GM23338 (cell line): Measurements from ENCODE around the gene MARCHF3. TPM values are rescaled to one million over a fixed set of nuclear protein-coding genes. Genes with fewer than 3 reads are reported as not detected.

Source experiments
- ATAC-seq: fragments of 200-7000 bp; cut with Tn5 transposase; 3 replicates; pipeline ENCODE4 v1.9.1; 2020
- DNase-seq: peaks from one replicate; pipeline ENCODE4 v3.0.0-alpha.2; 2015; ENCODE audit warnings: low spot score
- H2AFZ ChIP-seq: fragments of 200-600 bp; sonication (generic); 2 replicates; pipeline ENCODE4 v1.8.0; 2016; ENCODE audit warnings: antibody characterized with exemption, mild to moderate bottlenecking, moderate library complexity
- H3F3A ChIP-seq: fragments of 200-600 bp; sonication (generic); replicated peaks from 2 replicates; pipeline ENCODE4 v1.8.0; 2017; ENCODE audit warnings: antibody characterized with exemption, mixed run types, low read depth
- H3K27ac ChIP-seq: fragments of 200-600 bp; sonication (generic); 2 replicates; pipeline ENCODE4 v1.6.1; 2016; ENCODE audit warnings: low read depth
- H3K27me3 ChIP-seq: fragments of 200-600 bp; sonication (generic); 2 replicates; pipeline ENCODE4 v1.8.0; 2016; ENCODE audit warnings: mild to moderate bottlenecking, mixed run types, moderate library complexity; ENCODE audit not compliant: insufficient read depth
- H3K36me3 ChIP-seq: fragments of 200-600 bp; sonication (generic); 2 replicates; pipeline ENCODE4 v1.8.0; 2016; ENCODE audit warnings: mild to moderate bottlenecking; ENCODE audit not compliant: insufficient read depth
- H3K4me1 ChIP-seq: fragments of 200-600 bp; sonication (generic); 2 replicates; pipeline ENCODE4 v1.8.0; 2016; ENCODE audit warnings: mild to moderate bottlenecking, moderate library complexity; ENCODE audit not compliant: insufficient read depth
- H3K4me2 ChIP-seq: fragments of 200-600 bp; sonication (generic); 2 replicates; pipeline ENCODE4 v1.7.1; 2017; ENCODE audit warnings: mixed run types
- H3K4me3 ChIP-seq: fragments of 200-600 bp; sonication (generic); 2 replicates; pipeline ENCODE4 v1.6.1; 2016; ENCODE audit warnings: mixed run types
- H3K79me2 ChIP-seq: fragments of 200-600 bp; sonication (generic); replicated peaks from 2 replicates; pipeline ENCODE4 v1.8.0; 2017; ENCODE audit warnings: mild to moderate bottlenecking; ENCODE audit not compliant: insufficient read depth
- H3K9me2 ChIP-seq: fragments of 200-600 bp; sonication (generic); 2 replicates; pipeline ENCODE4 v1.8.0; 2017; ENCODE audit not compliant: insufficient read depth
- H4K20me1 ChIP-seq: fragments of 200-600 bp; sonication (generic); replicated peaks from 2 replicates; pipeline ENCODE4 v1.8.0; 2017; ENCODE audit warnings: mild to moderate bottlenecking; ENCODE audit not compliant: insufficient read depth
- H3K27ac Mint-ChIP-seq: 2 replicates; pipeline ENCODE4 v1.8.0; 2020; ENCODE audit warnings: inconsistent platforms, mild to moderate bottlenecking, moderate library complexity, mixed read lengths
- H3K27me3 Mint-ChIP-seq: 3 replicates; pipeline ENCODE4 v1.8.0; 2022; ENCODE audit warnings: low read depth, mild to moderate bottlenecking, moderate library complexity, mixed read lengths, inconsistent platforms; ENCODE audit not compliant: insufficient read depth, poor library complexity
- H3K36me3 Mint-ChIP-seq: 3 replicates; pipeline ENCODE4 v1.8.0; 2021; ENCODE audit warnings: low read depth, mild to moderate bottlenecking, inconsistent platforms, moderate library complexity, mixed read lengths
- H3K4me1 Mint-ChIP-seq: 3 replicates; pipeline ENCODE4 v1.8.0; 2020; ENCODE audit warnings: mild to moderate bottlenecking, inconsistent platforms, mixed read lengths
- H3K4me3 Mint-ChIP-seq: 3 replicates; pipeline ENCODE4 v1.8.0; 2021; ENCODE audit warnings: moderate library complexity, mild to moderate bottlenecking, inconsistent platforms, mixed read lengths
- H3K9me3 Mint-ChIP-seq: 3 replicates; pipeline ENCODE4 v1.8.0; 2020; ENCODE audit warnings: moderate library complexity, mild to moderate bottlenecking, inconsistent platforms, mixed read lengths
- EZH2 ChIP-seq: fragments of 200-600 bp; sonication (generic); IDR thresholded peaks from one replicate; pipeline ENCODE4 v1.8.0; 2017; ENCODE audit warnings: antibody characterized with exemption, mild to moderate bottlenecking, low read depth; ENCODE audit not compliant: unreplicated experiment
- ZNF114 ChIP-seq: fragments of 250-450 bp; sonication (Bioruptor Pico); IDR thresholded peaks from 2 replicates; pipeline ENCODE4 v1.5.0; 2020; ENCODE audit warnings: mild to moderate bottlenecking, moderate library complexity
- ZNF331 ChIP-seq: fragments of 250-450 bp; sonication (Bioruptor Pico); IDR thresholded peaks from 2 replicates; pipeline ENCODE4 v1.5.0; 2020; ENCODE audit warnings: low read depth, mild to moderate bottlenecking, moderate library complexity
- polyA plus RNA-seq: library from polyadenylated mRNA; unstranded; fragments of >200 nt; fragmentation: Nextera tagmentation; extraction: Ambion mirVana; gene quantifications from 2 replicates; pipeline ENCODE4 v1.2.1, GENCODE V29; 2016
- total RNA-seq: library from RNA; depleted of rRNA; stranded (reverse); fragments of >200 nt; shearing (Covaris generic); gene quantifications from 2 replicates; pipeline ENCODE4 v1.2.3, GENCODE V29; 2014
- TF ChIP-seq, protein P1 (sequence below): fragments of 250-450 bp; sonication (Bioruptor Pico); IDR thresholded peaks from 2 replicates; pipeline ENCODE4 v1.5.0; 2020; ENCODE audit warnings: mild to moderate bottlenecking, moderate library complexity
- TF ChIP-seq, protein P2 (sequence below), 2 experiments: fragments of 200-600 bp in 1 of 2; sonication (generic) in 1 of 2; conservative IDR thresholded peaks; 2 replicates each; pipeline versions ENCODE4 v1.5.1 to v1.6.1; 2016 to 2017; ENCODE audit warnings: antibody characterized with exemption in 2 of 2, low read depth in 2 of 2, mild to moderate bottlenecking in 2 of 2, moderate library complexity in 1 of 2
- TF ChIP-seq, protein P3 (sequence below): IDR thresholded peaks from 2 replicates; pipeline ENCODE4 v1.6.1; 2016; ENCODE audit warnings: antibody characterized with exemption

MARCHF3 gene
- total and polyA plus RNA-seq, 2 experiments from 2014 or later: 7.0 to 12.7 TPM

DNA sequence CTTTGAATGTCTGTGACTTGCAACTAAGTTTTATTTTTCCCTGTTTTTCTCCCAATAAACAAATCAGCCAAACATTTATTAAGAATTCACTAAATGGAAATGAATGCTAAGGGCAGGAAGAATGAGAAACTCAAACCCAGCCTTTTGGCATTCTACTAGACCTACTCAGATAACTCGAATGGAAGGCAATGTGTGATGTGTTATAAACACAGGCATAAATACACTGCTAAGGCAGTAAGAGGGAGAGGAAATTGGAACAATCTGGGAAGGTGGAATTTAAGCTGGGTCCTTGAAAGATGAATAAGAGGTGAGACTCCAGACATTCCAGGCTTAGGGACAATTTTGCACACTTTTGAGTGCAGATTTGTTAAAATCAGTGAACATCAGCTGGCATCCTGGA is 34.7 kb downstream of the MARCHF3 start (continued):
- TF ChIP-seq, protein P1, sequence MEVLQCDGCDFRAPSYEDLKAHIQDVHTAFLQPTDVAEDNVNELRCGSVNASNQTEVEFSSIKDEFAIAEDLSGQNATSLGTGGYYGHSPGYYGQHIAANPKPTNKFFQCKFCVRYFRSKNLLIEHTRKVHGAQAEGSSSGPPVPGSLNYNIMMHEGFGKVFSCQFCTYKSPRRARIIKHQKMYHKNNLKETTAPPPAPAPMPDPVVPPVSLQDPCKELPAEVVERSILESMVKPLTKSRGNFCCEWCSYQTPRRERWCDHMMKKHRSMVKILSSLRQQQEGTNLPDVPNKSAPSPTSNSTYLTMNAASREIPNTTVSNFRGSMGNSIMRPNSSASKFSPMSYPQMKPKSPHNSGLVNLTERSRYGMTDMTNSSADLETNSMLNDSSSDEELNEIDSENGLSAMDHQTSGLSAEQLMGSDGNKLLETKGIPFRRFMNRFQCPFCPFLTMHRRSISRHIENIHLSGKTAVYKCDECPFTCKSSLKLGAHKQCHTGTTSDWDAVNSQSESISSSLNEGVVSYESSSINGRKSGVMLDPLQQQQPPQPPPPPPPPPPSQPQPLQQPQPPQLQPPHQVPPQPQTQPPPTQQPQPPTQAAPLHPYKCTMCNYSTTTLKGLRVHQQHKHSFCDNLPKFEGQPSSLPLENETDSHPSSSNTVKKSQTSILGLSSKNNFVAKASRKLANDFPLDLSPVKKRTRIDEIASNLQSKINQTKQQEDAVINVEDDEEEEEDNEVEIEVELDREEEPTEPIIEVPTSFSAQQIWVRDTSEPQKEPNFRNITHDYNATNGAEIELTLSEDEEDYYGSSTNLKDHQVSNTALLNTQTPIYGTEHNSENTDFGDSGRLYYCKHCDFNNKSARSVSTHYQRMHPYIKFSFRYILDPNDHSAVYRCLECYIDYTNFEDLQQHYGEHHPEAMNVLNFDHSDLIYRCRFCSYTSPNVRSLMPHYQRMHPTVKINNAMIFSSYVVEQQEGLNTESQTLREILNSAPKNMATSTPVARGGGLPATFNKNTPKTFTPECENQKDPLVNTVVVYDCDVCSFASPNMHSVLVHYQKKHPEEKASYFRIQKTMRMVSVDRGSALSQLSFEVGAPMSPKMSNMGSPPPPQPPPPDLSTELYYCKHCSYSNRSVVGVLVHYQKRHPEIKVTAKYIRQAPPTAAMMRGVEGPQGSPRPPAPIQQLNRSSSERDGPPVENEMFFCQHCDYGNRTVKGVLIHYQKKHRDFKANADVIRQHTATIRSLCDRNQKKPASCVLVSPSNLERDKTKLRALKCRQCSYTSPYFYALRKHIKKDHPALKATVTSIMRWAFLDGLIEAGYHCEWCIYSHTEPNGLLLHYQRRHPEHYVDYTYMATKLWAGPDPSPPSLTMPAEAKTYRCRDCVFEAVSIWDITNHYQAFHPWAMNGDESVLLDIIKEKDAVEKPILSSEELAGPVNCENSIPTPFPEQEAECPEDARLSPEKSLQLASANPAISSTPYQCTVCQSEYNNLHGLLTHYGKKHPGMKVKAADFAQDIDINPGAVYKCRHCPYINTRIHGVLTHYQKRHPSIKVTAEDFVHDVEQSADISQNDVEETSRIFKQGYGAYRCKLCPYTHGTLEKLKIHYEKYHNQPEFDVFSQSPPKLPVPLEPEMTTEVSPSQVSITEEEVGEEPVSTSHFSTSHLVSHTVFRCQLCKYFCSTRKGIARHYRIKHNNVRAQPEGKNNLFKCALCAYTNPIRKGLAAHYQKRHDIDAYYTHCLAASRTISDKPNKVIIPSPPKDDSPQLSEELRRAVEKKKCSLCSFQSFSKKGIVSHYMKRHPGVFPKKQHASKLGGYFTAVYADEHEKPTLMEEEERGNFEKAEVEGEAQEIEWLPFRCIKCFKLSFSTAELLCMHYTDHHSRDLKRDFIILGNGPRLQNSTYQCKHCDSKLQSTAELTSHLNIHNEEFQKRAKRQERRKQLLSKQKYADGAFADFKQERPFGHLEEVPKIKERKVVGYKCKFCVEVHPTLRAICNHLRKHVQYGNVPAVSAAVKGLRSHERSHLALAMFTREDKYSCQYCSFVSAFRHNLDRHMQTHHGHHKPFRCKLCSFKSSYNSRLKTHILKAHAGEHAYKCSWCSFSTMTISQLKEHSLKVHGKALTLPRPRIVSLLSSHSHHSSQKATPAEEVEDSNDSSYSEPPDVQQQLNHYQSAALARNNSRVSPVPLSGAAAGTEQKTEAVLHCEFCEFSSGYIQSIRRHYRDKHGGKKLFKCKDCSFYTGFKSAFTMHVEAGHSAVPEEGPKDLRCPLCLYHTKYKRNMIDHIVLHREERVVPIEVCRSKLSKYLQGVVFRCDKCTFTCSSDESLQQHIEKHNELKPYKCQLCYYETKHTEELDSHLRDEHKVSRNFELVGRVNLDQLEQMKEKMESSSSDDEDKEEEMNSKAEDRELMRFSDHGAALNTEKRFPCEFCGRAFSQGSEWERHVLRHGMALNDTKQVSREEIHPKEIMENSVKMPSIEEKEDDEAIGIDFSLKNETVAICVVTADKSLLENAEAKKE (CRISPR knock-in tag): no peak
- TF ChIP-seq ZNF114: no peak
- no peak for TF ChIP-seq EZH2
- TF ChIP-seq, protein P2, sequence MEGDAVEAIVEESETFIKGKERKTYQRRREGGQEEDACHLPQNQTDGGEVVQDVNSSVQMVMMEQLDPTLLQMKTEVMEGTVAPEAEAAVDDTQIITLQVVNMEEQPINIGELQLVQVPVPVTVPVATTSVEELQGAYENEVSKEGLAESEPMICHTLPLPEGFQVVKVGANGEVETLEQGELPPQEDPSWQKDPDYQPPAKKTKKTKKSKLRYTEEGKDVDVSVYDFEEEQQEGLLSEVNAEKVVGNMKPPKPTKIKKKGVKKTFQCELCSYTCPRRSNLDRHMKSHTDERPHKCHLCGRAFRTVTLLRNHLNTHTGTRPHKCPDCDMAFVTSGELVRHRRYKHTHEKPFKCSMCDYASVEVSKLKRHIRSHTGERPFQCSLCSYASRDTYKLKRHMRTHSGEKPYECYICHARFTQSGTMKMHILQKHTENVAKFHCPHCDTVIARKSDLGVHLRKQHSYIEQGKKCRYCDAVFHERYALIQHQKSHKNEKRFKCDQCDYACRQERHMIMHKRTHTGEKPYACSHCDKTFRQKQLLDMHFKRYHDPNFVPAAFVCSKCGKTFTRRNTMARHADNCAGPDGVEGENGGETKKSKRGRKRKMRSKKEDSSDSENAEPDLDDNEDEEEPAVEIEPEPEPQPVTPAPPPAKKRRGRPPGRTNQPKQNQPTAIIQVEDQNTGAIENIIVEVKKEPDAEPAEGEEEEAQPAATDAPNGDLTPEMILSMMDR (conservative IDR thresholded peaks at IDR 0.05; ENCODE audit: low read depth in 2 of 2): no peak

DNA sequence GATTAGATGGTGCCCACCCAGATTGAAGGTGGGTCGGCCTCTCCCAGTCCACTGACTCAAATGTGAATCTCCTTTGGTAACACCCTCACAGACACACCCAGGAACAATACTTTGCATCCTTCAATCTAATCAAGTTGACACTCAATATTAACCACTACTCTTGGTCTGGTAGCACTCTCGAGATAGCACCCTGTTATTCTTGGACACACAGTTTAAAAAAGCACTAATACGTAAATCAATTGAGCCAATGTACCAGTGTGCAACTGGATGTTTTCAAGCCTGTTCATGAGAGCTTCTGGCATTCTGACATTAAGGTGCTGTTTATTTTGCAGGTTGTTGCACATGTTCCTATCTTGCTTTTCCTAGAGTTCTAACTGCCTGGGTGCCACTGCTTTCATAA is 35.3 kb downstream of the MARCHF3 start:
- peaks cover 2% of the 10 kb centered on the region for H3K27me3 Mint-ChIP-seq
- H3F3A ChIP-seq: no peaks in the 10 kb centered on the region
- no peak overlapping the region for H3K27ac Mint-ChIP-seq
- TF ChIP-seq ZNF331 (CRISPR knock-in tag) (no peak), EZH2 (no peak), ZNF114 (no peak)
- TF ChIP-seq, protein P2 (conservative IDR thresholded peaks at IDR 0.05; ENCODE audit: low read depth in 2 of 2): no peak
- TF ChIP-seq, protein P3, sequence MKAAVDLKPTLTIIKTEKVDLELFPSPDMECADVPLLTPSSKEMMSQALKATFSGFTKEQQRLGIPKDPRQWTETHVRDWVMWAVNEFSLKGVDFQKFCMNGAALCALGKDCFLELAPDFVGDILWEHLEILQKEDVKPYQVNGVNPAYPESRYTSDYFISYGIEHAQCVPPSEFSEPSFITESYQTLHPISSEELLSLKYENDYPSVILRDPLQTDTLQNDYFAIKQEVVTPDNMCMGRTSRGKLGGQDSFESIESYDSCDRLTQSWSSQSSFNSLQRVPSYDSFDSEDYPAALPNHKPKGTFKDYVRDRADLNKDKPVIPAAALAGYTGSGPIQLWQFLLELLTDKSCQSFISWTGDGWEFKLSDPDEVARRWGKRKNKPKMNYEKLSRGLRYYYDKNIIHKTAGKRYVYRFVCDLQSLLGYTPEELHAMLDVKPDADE: no peak

More for the DNA sequence above, 35.3 kb downstream of the MARCHF3 start:
- DNase-seq (no peak), ATAC-seq (no peak)
- Histone ChIP-seq H3K79me2 (0 out of 2 replicates have a peak, but pooled peaks cover 5% of the 10 kb centered on the region), H3K36me3 (no peaks in the 10 kb centered on the region), H2AFZ (no peak overlapping the region), H3K9me2 (no peaks in the 10 kb centered on the region), H3K27me3 (no peaks in the 10 kb centered on the region), H3K27ac (no peak overlapping the region), H3K4me3 (no peak overlapping the region), H3K4me1 (no peaks in the 10 kb centered on the region), H3K4me2 (no peak overlapping the region), H4K20me1 (0 out of 2 replicates have a peak, but pooled peaks cover 3% of the 10 kb centered on the region)
- Mint-ChIP-seq H3K9me3 (peaks cover 6% of the 10 kb centered on the region; the same call in 1 of the 3 replicates), H3K4me3 (no peak overlapping the region), H3K36me3 (peaks cover 5% of the 10 kb centered on the region; the same call in 1 of the 3 replicates), H3K4me1 (peaks cover 2% of the 10 kb centered on the region; the same call in 2 of the 3 replicates)
